Mammary epithelial cell (primary cell): ENCODE results near the gene VTI1B.

Experiments
- CTCF ChIP-seq, 2 donors: IDR thresholded peaks in 1 of 2; conservative IDR thresholded peaks in 1 of 2; 2 replicates each; pipeline ENCODE4 v1.5.1; 2011 to 2012; ENCODE audit warnings: inconsistent platforms in 2 of 2, low read length in 2 of 2, mild to moderate bottlenecking in 2 of 2, control low read depth in 1 of 2, low read depth in 1 of 2; ENCODE audit not compliant: insufficient read depth in 1 of 2; ENCODE audit errors: extremely low read depth in 1 of 2
- EZH2 ChIP-seq: IDR thresholded peaks from 2 replicates; pipeline ENCODE4 v1.6.1; 2012; ENCODE audit warnings: low read length, inconsistent platforms, borderline replicate concordance

GRCh38 chr14:67652189-67652588 lies 22.2 kb downstream of the VTI1B start:
- TF ChIP-seq CTCF (conservative IDR thresholded peaks at IDR 0.05 in 1 of 2, IDR thresholded peaks at IDR 0.05 in 1 of 2; ENCODE audit: extremely low read depth in 1 of 2, insufficient read depth in 1 of 2, low read depth in 1 of 2, low read length in 2 of 2) = no peak
- no peak for TF ChIP-seq EZH2
